CD8-positive, alpha-beta memory T cell (primary cell): ENCODE data around the gene DNAAF5. TPM values are rescaled to one million over a fixed set of nuclear protein-coding genes. Genes with fewer than 3 reads are reported as not detected.

Experiments used
- CTCF ChIA-PET: fragments of 350-600 bp; sonication (Branson Sonifier 250); formaldehyde crosslinking; loops from one replicate; lab custom pipeline; 2021; ENCODE audit warnings: antibody characterized with exemption; lab: Charles Lee
- POLR2A ChIA-PET: fragments of 350-600 bp; sonication (Branson Sonifier 250); formaldehyde crosslinking; loops from one replicate; lab custom pipeline; 2021; ENCODE audit warnings: antibody characterized with exemption; lab: Charles Lee
- DNase-seq, 5 donors: peaks; one replicate each; pipeline versions ENCODE4 v3.0.0 to v3.0.0-alpha.2; 2020 to 2022; ENCODE audit warnings: mixed read lengths in 1 of 5
- H3K27ac ChIP-seq: one replicate; pipeline ENCODE4 v1.7.0; 2013; ENCODE audit warnings: low read depth, mild to moderate bottlenecking, low read length, moderate library complexity
- H3K27me3 ChIP-seq: 2 replicates; pipeline ENCODE4 v1.7.0; 2013; ENCODE audit warnings: low read length, mild to moderate bottlenecking; ENCODE audit not compliant: insufficient read depth, poor library complexity, severe bottlenecking
- H3K36me3 ChIP-seq: 2 replicates; pipeline ENCODE4 v1.7.0; 2013; ENCODE audit warnings: mild to moderate bottlenecking, low read length, moderate library complexity; ENCODE audit not compliant: insufficient read depth
- H3K4me1 ChIP-seq: 2 replicates; pipeline ENCODE4 v1.7.0; 2013; ENCODE audit warnings: mild to moderate bottlenecking, low read length, moderate library complexity; ENCODE audit not compliant: insufficient read depth
- H3K4me3 ChIP-seq: 2 replicates; pipeline ENCODE4 v1.7.0; 2013; ENCODE audit warnings: mild to moderate bottlenecking, low read length
- H3K9me3 ChIP-seq: 2 replicates; pipeline ENCODE4 v1.7.0; 2013; ENCODE audit warnings: mild to moderate bottlenecking, low read length
- H3K27ac Mint-ChIP-seq, 8 donors: one replicate each; pipeline ENCODE4 v1.8.0; 2020 to 2021; ENCODE audit warnings: mixed read lengths in 8 of 8, mild to moderate bottlenecking in 6 of 8, inconsistent platforms in 3 of 8, moderate library complexity in 3 of 8
- H3K27me3 Mint-ChIP-seq, 2 donors: one replicate each; pipeline ENCODE4 v1.8.0; 2020 to 2021; ENCODE audit warnings: mixed read lengths in 2 of 2, mild to moderate bottlenecking in 1 of 2, moderate library complexity in 1 of 2
- H3K36me3 Mint-ChIP-seq, 3 donors: one replicate each; pipeline ENCODE4 v1.8.0; 2020 to 2021; ENCODE audit warnings: mixed read lengths in 3 of 3, inconsistent platforms in 1 of 3, mild to moderate bottlenecking in 1 of 3
- H3K4me1 Mint-ChIP-seq, 3 donors: one replicate each; pipeline ENCODE4 v1.8.0; 2020 to 2021; ENCODE audit warnings: mixed read lengths in 3 of 3, inconsistent platforms in 1 of 3, mild to moderate bottlenecking in 1 of 3
- H3K4me3 Mint-ChIP-seq, 7 donors: one replicate each; pipeline ENCODE4 v1.8.0; 2020 to 2021; ENCODE audit warnings: mixed read lengths in 7 of 7, mild to moderate bottlenecking in 6 of 7, moderate library complexity in 4 of 7, inconsistent platforms in 2 of 7
- H3K9me3 Mint-ChIP-seq, 5 donors: one replicate each; pipeline ENCODE4 v1.8.0; 2020 to 2022; ENCODE audit warnings: mixed read lengths in 5 of 5, mild to moderate bottlenecking in 3 of 5, moderate library complexity in 2 of 5, inconsistent platforms in 1 of 5
- polyA plus RNA-seq: library from polyadenylated mRNA; unstranded; fragments of 300-500 nt; fragmentation: Illumina TruSeq; gene quantifications from one replicate; pipeline ENCODE4 v1.2.3, GENCODE V29; 2021
- total RNA-seq, 2 experiments: library from RNA; stranded (reverse); gene quantifications; one replicate each; pipeline ENCODE4 v1.2.3, GENCODE V29; 2021

The DNAAF5 gene
- total and polyA plus RNA-seq, 3 experiments from 2014 or later = 4.4 to 48.0 (median 47.3) TPM

DNA sequence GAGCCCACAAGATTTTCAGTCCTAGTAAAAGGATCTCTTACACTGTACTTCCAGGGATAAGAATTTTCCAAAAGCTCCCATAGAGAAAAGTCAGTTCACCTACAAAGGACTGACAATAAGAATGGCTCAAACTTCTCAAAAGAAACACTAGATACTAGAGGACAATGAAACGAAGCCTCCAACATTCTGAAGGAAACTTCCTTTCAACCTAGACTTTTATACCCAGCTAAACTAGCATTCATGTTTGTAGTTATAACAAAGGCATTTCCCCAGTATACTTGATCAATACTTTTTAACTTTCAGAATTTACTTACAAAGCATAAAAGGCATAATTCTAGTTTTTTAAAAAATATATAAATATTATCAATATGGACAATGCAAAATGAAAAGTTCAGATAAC lies 41.0 kb upstream of the DNAAF5 start:
- H3K9me3 Mint-ChIP-seq = peaks cover 18 to 38% (median 28%) of the 10 kb centered on the region in 5 donors
- peaks cover 16 to 44% (median 26%) of the 10 kb centered on the region in 3 donors for H3K36me3 Mint-ChIP-seq
- no peaks in the 10 kb centered on the region for H3K27me3 ChIP-seq
- no peak overlapping the region for H3K4me3 ChIP-seq
- POLR2A ChIA-PET = no interaction called here
- H3K27ac Mint-ChIP-seq = no peak overlapping the region
- no peak overlapping the region for H3K27ac ChIP-seq
- peaks cover 11% of the 10 kb centered on the region for H3K9me3 ChIP-seq
- H3K4me1 ChIP-seq = no peaks in the 10 kb centered on the region
- H3K36me3 ChIP-seq = no peaks in the 10 kb centered on the region
- DNase-seq = no peak
- H3K4me1 Mint-ChIP-seq = no peaks in the 10 kb centered on the region
- H3K27me3 Mint-ChIP-seq = no peaks in the 10 kb centered on the region
- CTCF ChIA-PET = no interaction called here
- no peak overlapping the region for H3K4me3 Mint-ChIP-seq

DNA sequence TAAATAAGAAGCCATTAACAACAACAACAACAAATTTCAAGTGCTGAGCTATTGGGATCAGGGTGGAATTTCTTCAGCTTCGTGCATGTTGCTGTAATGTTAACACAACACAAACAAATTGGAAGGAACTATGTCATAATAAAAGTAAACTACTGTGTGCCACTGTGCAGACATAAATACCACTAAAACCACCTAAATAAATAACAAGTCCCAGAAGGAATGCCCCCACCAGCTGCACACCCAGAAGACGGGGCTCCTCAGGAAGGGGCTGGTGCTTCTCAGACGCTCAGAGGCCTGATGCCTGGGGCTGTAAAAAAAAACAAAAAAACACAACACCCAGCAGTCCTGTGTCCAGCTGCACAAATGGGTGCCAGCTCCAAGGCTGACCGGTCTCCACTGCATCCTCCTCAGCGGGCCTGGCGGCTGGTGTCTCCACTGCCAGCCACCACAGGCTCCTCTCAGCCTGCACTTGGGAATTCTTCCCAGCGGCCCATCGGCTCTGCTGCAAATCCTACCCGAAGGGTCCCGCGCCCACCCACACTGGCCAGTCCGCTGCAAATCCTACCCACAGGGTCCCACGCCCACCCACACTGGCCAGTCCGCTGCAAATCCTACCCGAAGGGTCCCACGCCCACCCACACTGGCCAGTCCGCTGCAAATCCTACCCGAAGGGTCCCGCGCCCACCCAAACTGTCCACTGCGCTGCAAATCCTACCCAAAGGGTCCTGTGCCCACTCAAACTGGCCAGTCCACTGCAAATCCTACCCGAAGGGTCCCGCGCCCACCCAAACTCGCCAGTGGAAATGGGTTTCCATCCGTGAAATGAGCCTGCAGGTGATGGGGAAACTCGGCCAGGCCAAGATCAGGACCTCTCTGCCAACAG lies 35.8 kb upstream of the DNAAF5 start:
- Mint-ChIP-seq H3K27ac (peak overlapping the region in 1 of 8 donors; percentile 89), H3K4me3 (no peak overlapping the region), H3K9me3 (peaks cover 18 to 35% (median 26%) of the 10 kb centered on the region in 5 donors), H3K4me1 (no peaks in the 10 kb centered on the region), H3K27me3 (no peaks in the 10 kb centered on the region), H3K36me3 (peaks cover 13 to 34% (median 22%) of the 10 kb centered on the region in 3 donors)
- peak in 1 of 5 donors; percentile 30 for DNase-seq
- Histone ChIP-seq H3K4me3 (no peak overlapping the region), H3K4me1 (no peaks in the 10 kb centered on the region), H3K27ac (no peak overlapping the region), H3K9me3 (peaks cover 11% of the 10 kb centered on the region), H3K27me3 (no peaks in the 10 kb centered on the region), H3K36me3 (no peaks in the 10 kb centered on the region)
- ChIA-PET CTCF (interaction anchor here (0.8 kb wide), 1 partner anchor 13 kb away, joined by 3 read pairs; no protein-coding TSS in a partner anchor), POLR2A (no interaction called here)

DNA sequence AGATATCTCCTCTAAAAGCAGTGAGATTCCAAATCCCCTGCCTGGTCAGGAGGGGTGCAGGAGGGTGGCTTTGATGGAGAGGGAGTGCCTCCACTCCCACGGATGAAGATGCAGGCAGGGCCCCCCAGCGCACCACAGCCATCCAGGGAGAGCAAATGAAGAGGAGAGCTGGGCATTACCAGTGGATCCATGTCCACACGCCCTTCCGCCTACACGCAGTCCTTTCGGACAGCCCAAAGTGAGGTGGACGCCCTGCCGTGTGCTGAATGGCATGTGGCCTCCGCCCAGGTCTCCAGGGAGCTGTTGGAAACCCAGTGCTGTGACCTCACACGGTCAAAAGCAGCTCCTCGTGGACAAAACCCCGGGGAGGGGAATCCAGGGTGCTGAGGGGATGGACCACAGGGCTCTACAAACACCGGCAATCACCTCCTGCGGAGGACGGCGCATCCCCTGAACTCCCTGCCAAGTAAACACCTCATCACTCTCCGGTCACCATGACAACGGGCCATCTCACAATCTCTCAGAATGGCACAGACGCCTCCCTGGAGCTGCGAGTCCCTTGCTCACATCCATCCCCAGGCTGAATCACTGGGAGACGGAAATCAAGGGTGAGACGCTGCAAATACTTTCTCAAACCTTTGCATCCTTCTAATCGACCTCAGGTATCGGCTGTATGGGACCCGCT lies 35.0 kb upstream of the DNAAF5 start:
- Mint-ChIP-seq H3K27ac (peak overlapping the region in 1 of 8 donors; percentile 89), H3K9me3 (peaks cover 16 to 28% (median 19%) of the 10 kb centered on the region in 5 donors), H3K27me3 (no peaks in the 10 kb centered on the region), H3K36me3 (peaks cover 10 to 31% (median 21%) of the 10 kb centered on the region in 3 donors), H3K4me1 (no peaks in the 10 kb centered on the region), H3K4me3 (no peak overlapping the region)
- ChIA-PET CTCF (no interaction called here), POLR2A (no interaction called here)
- H3K4me3 ChIP-seq = no peak overlapping the region
- H3K4me1 ChIP-seq = no peaks in the 10 kb centered on the region
- H3K36me3 ChIP-seq = no peaks in the 10 kb centered on the region
- H3K27ac ChIP-seq = no peak overlapping the region
- H3K27me3 ChIP-seq = no peaks in the 10 kb centered on the region
- H3K9me3 ChIP-seq = peaks cover 9% of the 10 kb centered on the region
- no peak for DNase-seq

DNA sequence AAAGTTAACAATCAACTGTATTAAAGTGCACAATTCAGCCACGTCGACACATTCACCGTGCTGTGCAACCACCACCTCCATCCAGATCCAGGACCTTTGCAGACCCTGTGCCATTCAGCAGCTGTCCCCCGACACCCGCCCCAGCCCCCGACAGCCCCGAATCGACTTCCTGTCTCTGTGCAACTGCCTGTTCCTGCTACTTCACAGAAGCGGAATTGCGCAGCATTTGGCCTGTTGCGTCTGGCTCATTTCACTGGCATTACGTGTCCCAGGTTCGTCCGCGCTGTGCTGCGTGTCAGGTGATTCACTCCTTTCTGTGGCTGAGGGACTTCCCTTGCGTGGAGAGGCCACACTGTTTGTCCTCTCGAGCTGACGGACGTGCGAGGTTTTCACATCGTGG lies 33.2 kb upstream of the DNAAF5 start:
- Mint-ChIP-seq H3K27me3 (no peaks in the 10 kb centered on the region), H3K9me3 (peaks cover 4 to 14% (median 6%) of the 10 kb centered on the region in 5 donors), H3K27ac (no peak overlapping the region), H3K36me3 (peaks cover 3 to 17% (median 11%) of the 10 kb centered on the region in 3 donors), H3K4me3 (no peak overlapping the region), H3K4me1 (no peaks in the 10 kb centered on the region)
- DNase-seq = no peak
- H3K4me3 ChIP-seq = no peak overlapping the region
- H3K27me3 ChIP-seq = no peaks in the 10 kb centered on the region
- ChIA-PET POLR2A (no interaction called here), CTCF (no interaction called here)
- H3K4me1 ChIP-seq = no peaks in the 10 kb centered on the region
- H3K27ac ChIP-seq = no peak overlapping the region
- H3K9me3 ChIP-seq = peaks cover 4% of the 10 kb centered on the region
- H3K36me3 ChIP-seq = no peaks in the 10 kb centered on the region

DNA sequence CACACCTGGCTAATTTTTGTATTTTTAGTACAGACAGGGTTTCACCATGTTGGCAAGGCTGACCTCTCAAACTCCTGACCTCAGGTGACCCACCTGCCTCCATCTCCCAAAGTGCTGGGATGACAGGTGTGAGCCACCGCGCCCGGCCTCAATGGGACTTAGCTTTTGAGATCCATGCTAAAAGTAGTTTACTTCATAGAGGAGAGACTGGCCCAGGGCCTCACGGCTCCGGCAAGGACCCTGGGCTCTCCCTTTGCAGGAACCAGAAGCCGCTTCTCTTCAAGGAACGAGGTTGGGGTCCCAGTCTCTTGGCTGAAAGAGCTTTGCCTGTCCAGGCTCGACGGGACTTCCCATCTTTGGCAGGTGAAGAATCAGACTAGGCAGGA lies 30.1 kb upstream of the DNAAF5 start:
- H3K4me3 ChIP-seq = no peak overlapping the region

DNA sequence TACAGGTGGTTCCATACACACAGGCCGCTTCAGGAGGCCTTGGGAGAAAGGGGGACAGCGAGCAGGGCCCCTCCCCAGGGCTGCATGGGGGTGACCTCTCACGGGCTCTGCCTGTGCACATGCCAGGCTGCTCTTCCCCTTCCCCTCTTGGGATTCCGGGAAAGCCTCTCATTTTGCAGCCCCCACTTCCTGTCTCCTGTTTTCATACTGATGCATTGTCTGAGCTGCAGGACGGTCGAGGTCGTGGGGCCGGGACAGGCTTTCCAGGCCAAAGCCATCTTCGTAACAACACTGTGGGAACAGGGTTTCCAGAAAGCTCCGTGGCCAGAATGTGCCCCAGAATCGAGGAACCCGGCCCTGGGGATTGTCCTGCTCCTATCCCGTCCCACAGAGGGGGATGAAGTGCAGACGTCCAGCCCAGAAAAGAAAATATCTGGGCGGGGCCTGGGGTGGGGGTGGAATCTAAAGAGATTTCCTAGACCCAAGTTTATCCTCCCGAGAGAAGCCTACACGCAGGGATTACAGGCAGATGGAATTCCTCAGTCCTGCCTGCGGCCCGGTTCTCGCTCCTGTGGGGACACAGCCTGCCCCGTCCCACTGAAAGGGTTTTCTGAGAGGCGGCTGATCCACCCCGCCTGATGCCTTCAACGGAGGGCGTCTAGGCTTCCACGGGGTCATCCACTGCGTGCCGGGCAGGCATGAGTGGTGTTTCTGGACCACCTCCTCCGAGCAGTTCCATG lies 29.5 kb upstream of the DNAAF5 start:
- Histone ChIP-seq H3K9me3 (no peaks in the 10 kb centered on the region), H3K27ac (no peak overlapping the region), H3K36me3 (no peaks in the 10 kb centered on the region), H3K27me3 (no peaks in the 10 kb centered on the region), H3K4me3 (no peak overlapping the region), H3K4me1 (no peaks in the 10 kb centered on the region)
- CTCF ChIA-PET = no interaction called here
- Mint-ChIP-seq H3K27ac (no peak overlapping the region), H3K36me3 (peaks cover 2 to 9% (median 2%) of the 10 kb centered on the region in 3 donors), H3K4me1 (no peaks in the 10 kb centered on the region), H3K4me3 (no peak overlapping the region), H3K27me3 (no peaks in the 10 kb centered on the region), H3K9me3 (peaks cover 0 to 1% (median 0%) of the 10 kb centered on the region in 5 donors)
- DNase-seq = no peak
- POLR2A ChIA-PET = no interaction called here

More for the DNA sequence above, 30.1 kb upstream of the DNAAF5 start:
- Histone ChIP-seq H3K4me1 (no peaks in the 10 kb centered on the region), H3K27me3 (no peaks in the 10 kb centered on the region), H3K36me3 (no peaks in the 10 kb centered on the region), H3K27ac (no peak overlapping the region), H3K9me3 (no peaks in the 10 kb centered on the region)
- peaks cover 0 to 2% (median 0%) of the 10 kb centered on the region in 5 donors for H3K9me3 Mint-ChIP-seq
- H3K4me3 Mint-ChIP-seq = no peak overlapping the region
- no peaks in the 10 kb centered on the region for H3K27me3 Mint-ChIP-seq
- no peaks in the 10 kb centered on the region for H3K4me1 Mint-ChIP-seq
- H3K27ac Mint-ChIP-seq = peak overlapping the region in 1 of 8 donors; percentile 79
- POLR2A ChIA-PET = no interaction called here
- CTCF ChIA-PET = interaction anchor here (0.6 kb wide), 1 partner anchor 560 kb away, joined by 3 read pairs; no protein-coding TSS in a partner anchor
- DNase-seq = no peak
- H3K36me3 Mint-ChIP-seq = peaks cover 2 to 8% (median 2%) of the 10 kb centered on the region in 3 donors

DNA sequence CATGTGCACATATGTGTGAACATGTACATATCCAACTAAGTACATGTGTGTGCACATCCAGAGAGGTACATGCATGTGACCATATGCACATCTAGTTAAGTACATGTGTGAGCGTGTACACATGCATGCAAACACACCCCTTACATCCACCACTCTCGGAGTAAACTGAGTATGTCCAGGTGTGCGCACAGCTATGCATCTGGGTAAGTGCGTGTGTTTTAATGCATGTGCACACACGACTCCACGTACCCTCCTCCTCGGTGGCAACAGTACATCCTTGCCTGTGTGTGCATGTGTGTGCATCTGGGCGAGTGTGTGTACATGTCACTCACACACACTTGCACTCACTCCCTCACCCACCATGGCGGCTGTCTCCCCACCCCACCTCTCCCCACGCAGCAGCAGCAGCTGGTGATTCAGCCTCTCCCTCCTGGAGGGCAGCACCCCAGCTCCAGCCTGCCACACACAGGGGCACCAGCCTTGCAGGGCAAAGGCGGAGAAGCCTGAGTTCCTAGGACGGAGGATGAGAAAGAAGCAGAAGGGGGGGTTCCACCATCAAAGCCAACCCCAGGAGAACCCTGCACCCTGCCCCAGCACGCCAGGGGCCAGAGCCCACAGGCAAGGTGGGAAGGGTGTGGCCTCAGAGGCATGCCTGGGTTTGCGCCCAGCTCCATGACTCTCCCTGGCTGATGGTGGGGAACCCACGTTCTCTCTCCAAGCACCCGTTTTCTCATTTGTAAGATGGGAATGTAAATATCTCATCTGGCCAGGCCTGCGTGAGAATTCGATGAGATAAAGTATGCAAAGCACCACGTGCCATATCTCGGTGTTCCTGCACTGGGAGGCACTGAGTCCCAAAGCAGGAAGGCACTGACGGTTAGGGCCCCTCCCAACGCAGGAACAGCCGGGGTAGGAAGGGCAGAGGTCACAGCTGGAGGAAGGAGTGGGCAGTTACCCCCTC lies 27.7 kb upstream of the DNAAF5 start:
- Mint-ChIP-seq H3K4me3 (no peak overlapping the region), H3K9me3 (peaks cover 4 to 7% (median 5%) of the 10 kb centered on the region in 5 donors)
- CTCF ChIA-PET = interaction anchor here (1.0 kb wide), 1 partner anchor 15 kb away, joined by 3 read pairs; no protein-coding TSS in a partner anchor

More for the DNA sequence above, 27.7 kb upstream of the DNAAF5 start:
- H3K4me1 Mint-ChIP-seq = no peaks in the 10 kb centered on the region
- H3K36me3 Mint-ChIP-seq = peaks cover 4 to 19% (median 6%) of the 10 kb centered on the region in 3 donors
- no peaks in the 10 kb centered on the region for H3K27me3 Mint-ChIP-seq
- H3K27ac ChIP-seq = no peak overlapping the region
- H3K4me1 ChIP-seq = no peaks in the 10 kb centered on the region
- no peaks in the 10 kb centered on the region for H3K9me3 ChIP-seq
- DNase-seq = no peak
- POLR2A ChIA-PET = no interaction called here
- H3K4me3 ChIP-seq = no peak overlapping the region
- H3K27ac Mint-ChIP-seq = peak overlapping the region in 1 of 8 donors; percentile 72
- H3K36me3 ChIP-seq = no peaks in the 10 kb centered on the region
- no peaks in the 10 kb centered on the region for H3K27me3 ChIP-seq
